GM13976 (cell line): ENCODE results near the gene CELSR2.

Source experiments
- DNase-seq: peaks from one replicate; pipeline ENCODE4 v3.0.0; 2012; ENCODE audit warnings: low spot score
- in situ Hi-C: fragments of 300-500 bp; cut with MboI; formaldehyde crosslinking; loops from one replicate; pipeline ENCODE4 v1.12.0; 2022; ENCODE audit warnings: low sequenced_read_pairs, mixed read lengths, inconsistent platforms; ENCODE audit not compliant: unreplicated experiment
- TF ChIP-seq, protein P1 (sequence below): IDR thresholded peaks from 2 replicates; pipeline ENCODE4 v1.5.1; 2012; ENCODE audit warnings: borderline replicate concordance, mild to moderate bottlenecking; ENCODE audit not compliant: insufficient read depth; ENCODE audit errors: extremely low read depth, missing control alignments, control extremely low read depth

Gene CELSR2

GRCh38 chr1:109269212-109269980, 20.1 kb downstream of the CELSR2 start:
- no peak for DNase-seq
- in situ Hi-C loops, result no loop called here
- TF ChIP-seq, protein P1, sequence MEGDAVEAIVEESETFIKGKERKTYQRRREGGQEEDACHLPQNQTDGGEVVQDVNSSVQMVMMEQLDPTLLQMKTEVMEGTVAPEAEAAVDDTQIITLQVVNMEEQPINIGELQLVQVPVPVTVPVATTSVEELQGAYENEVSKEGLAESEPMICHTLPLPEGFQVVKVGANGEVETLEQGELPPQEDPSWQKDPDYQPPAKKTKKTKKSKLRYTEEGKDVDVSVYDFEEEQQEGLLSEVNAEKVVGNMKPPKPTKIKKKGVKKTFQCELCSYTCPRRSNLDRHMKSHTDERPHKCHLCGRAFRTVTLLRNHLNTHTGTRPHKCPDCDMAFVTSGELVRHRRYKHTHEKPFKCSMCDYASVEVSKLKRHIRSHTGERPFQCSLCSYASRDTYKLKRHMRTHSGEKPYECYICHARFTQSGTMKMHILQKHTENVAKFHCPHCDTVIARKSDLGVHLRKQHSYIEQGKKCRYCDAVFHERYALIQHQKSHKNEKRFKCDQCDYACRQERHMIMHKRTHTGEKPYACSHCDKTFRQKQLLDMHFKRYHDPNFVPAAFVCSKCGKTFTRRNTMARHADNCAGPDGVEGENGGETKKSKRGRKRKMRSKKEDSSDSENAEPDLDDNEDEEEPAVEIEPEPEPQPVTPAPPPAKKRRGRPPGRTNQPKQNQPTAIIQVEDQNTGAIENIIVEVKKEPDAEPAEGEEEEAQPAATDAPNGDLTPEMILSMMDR, result no peak

GRCh38 chr1:109269981-109270622, 20.8 kb downstream of the CELSR2 start:
- in situ Hi-C loops, result no loop called here

DNA sequence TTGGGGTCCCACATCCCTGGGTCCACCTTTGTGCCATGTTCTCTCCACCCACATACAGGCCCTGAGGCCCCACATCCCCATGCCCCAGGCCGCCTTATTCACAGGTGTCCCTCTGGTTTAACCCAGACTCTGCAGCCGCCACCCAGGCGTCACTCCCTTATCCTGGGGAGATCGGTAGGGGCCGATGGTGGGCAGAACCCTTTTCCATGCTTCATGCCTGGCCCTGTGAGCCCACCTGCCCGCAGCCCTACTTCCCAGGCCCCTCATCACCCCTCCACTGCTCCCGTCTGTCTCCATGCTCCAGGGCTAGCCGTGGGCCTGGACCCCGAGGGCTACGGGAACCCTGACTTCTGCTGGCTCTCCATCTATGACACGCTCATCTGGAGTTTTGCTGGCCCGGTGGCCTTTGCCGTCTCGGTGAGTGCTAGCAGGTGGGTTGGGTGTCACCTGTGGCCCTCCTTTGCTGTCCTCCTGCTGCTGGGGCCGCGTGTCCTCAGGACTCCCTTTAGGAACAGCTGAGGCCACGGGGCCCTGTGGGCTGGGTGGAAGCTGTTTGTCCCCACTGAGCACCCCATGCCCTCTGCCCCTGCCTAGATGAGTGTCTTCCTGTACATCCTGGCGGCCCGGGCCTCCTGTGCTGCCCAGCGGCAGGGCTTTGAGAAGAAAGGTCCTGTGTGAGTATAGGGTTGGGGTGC, 21.4 kb downstream of the CELSR2 start:
- DNase-seq, result no peak
- in situ Hi-C loops, result no loop called here
- TF ChIP-seq, protein P1, result no peak

More at GRCh38 chr1:109269981-109270622, 20.8 kb downstream of the CELSR2 start:
- no peak for DNase-seq
- TF ChIP-seq, protein P1, result no peak

DNA sequence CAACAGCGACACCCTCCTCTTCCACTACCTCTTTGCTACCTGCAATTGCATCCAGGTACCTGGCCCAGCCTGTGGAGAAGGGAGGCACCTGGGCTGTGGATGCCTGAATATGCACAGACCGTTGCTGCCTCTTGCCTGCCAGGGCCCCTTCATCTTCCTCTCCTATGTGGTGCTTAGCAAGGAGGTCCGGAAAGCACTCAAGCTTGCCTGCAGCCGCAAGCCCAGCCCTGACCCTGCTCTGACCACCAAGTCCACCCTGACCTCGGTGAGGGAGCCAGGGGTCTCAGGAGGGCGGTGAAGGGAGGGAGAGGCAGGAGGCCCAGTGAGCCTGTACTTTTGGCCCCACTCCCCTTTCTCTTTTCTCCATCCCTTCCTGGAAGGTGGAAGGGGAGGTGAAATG, 22.1 kb downstream of the CELSR2 start:
- TF ChIP-seq, protein P1, result no peak
- in situ Hi-C loops, result no loop called here
- DNase-seq, result no peak

- in situ Hi-C loops, result no loop called here
- TF ChIP-seq, protein P1, result no peak
- DNase-seq, result no peak
Observed at GRCh38 chr1:109272021-109272799, 22.9 kb downstream of the CELSR2 start.
